SU-DHL-6 (cell line): Measurements from ENCODE around the gene PATZ1.

ENCODE experiments used
- H2AFZ ChIP-seq: fragments of 200-600 bp; sonication (generic); 2 replicates; pipeline ENCODE4 v1.6.1; 2014; ENCODE audit warnings: low read depth, mild to moderate bottlenecking, moderate library complexity, mixed read lengths, antibody characterized with exemption, low read length; ENCODE audit not compliant: severe bottlenecking
- H3F3A ChIP-seq: fragments of 200-600 bp; shearing (Covaris generic); 2 replicates; pipeline ENCODE4 v1.6.0; 2016; ENCODE audit warnings: antibody characterized with exemption, mild to moderate bottlenecking; ENCODE audit not compliant: insufficient read depth
- H3K27ac ChIP-seq: fragments of 200-600 bp; sonication (generic); 2 replicates; pipeline ENCODE4 v1.5.1; 2016; ENCODE audit warnings: low read depth, mild to moderate bottlenecking, low read length, moderate library complexity, mixed read lengths
- H3K27me3 ChIP-seq: fragments of 200-600 bp; sonication (generic), shearing (Covaris generic); 2 replicates; pipeline ENCODE4 v1.6.0; 2014; ENCODE audit warnings: mild to moderate bottlenecking, low read length
- H3K36me3 ChIP-seq: fragments of 200-600 bp; sonication (generic); 2 replicates; pipeline ENCODE4 v1.6.1; 2014; ENCODE audit warnings: mild to moderate bottlenecking, low read length, mixed read lengths
- H3K4me2 ChIP-seq: fragments of 300-600, 200-600 bp; shearing (Covaris generic), sonication (generic); 2 replicates; pipeline ENCODE4 v1.6.0; 2014; ENCODE audit warnings: low read length, low read depth, mild to moderate bottlenecking; ENCODE audit not compliant: poor library complexity, severe bottlenecking
- H3K4me3 ChIP-seq: fragments of 200-600 bp; sonication (generic); 2 replicates; pipeline ENCODE4 v1.5.1; 2014; ENCODE audit warnings: antibody characterized with exemption, low read length, mild to moderate bottlenecking, mixed read lengths; ENCODE audit not compliant: insufficient read depth, poor library complexity, severe bottlenecking
- H3K79me2 ChIP-seq: fragments of 200-600 bp; sonication (generic); 2 replicates; pipeline ENCODE4 v1.6.1; 2014; ENCODE audit warnings: mild to moderate bottlenecking, low read length, moderate library complexity; ENCODE audit not compliant: insufficient read depth
- H3K9ac ChIP-seq: fragments of 200-600 bp; sonication (generic); 2 replicates; pipeline ENCODE4 v1.7.0; 2014; ENCODE audit warnings: mild to moderate bottlenecking, low read length
- H3K9me2 ChIP-seq: fragments of 200-600 bp; sonication (generic); replicated peaks from 2 replicates; pipeline ENCODE4 v1.6.1; 2014; ENCODE audit warnings: low read length; ENCODE audit not compliant: insufficient read depth
- H3K9me3 ChIP-seq: fragments of 200-600 bp; sonication (generic); 2 replicates; pipeline ENCODE4 v1.6.1; 2014; ENCODE audit warnings: low read length, mixed read lengths; ENCODE audit not compliant: insufficient read depth
- H4K20me1 ChIP-seq: fragments of 200-600 bp; sonication (generic); 2 replicates; pipeline ENCODE4 v1.6.1; 2014; ENCODE audit warnings: low read depth, mild to moderate bottlenecking, antibody characterized with exemption, low read length, moderate library complexity, mixed read lengths
- EZH2phosphoT487 ChIP-seq: fragments of 200-600 bp; sonication (generic), shearing (Covaris generic); conservative IDR thresholded peaks from 2 replicates; pipeline ENCODE4 v1.6.1; 2018; ENCODE audit warnings: mild to moderate bottlenecking, antibody characterized with exemption, low read length, moderate library complexity, mixed read lengths
- TF ChIP-seq, protein P1 (sequence below): fragments of 200-600 bp; sonication (generic); IDR thresholded peaks from one replicate; pipeline ENCODE4 v1.5.1; 2017; ENCODE audit warnings: antibody characterized with exemption, mild to moderate bottlenecking, low read length, moderate library complexity; ENCODE audit not compliant: insufficient read depth, poor library complexity, severe bottlenecking

PATZ1 gene

DNA sequence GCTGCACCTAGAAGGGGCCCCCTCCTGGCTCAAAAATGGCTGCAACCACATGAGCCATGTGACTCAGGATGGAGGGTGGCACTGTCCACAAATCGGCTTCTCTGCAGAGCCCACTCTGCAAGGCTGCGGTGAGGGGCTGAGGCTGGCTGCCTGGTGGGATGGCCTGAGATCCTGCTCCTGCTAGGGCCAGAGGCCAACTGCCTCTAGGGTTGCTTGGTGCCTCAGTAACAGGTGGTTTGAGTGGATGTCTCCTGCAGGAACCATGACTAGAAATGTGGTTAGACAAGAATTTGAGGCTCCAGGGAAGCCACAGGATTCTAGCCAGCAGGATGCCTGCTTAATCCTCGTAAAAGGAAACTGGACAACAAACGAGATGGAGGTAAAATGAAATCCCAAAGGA lies 17.1 kb downstream of the PATZ1 start:
- TF ChIP-seq, protein P1, sequence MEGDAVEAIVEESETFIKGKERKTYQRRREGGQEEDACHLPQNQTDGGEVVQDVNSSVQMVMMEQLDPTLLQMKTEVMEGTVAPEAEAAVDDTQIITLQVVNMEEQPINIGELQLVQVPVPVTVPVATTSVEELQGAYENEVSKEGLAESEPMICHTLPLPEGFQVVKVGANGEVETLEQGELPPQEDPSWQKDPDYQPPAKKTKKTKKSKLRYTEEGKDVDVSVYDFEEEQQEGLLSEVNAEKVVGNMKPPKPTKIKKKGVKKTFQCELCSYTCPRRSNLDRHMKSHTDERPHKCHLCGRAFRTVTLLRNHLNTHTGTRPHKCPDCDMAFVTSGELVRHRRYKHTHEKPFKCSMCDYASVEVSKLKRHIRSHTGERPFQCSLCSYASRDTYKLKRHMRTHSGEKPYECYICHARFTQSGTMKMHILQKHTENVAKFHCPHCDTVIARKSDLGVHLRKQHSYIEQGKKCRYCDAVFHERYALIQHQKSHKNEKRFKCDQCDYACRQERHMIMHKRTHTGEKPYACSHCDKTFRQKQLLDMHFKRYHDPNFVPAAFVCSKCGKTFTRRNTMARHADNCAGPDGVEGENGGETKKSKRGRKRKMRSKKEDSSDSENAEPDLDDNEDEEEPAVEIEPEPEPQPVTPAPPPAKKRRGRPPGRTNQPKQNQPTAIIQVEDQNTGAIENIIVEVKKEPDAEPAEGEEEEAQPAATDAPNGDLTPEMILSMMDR, result no peak
- no peak for TF ChIP-seq EZH2phosphoT487
- Histone ChIP-seq H3K27ac (no peak overlapping the region), H2AFZ (no peak overlapping the region), H3F3A (no peaks in the 10 kb centered on the region), H3K9ac (no peak overlapping the region), H3K27me3 (no peaks in the 10 kb centered on the region), H3K9me3 (no peaks in the 10 kb centered on the region), H3K4me2 (no peak overlapping the region), H3K9me2 (no peaks in the 10 kb centered on the region), H3K36me3 (peaks cover 17% of the 10 kb centered on the region), H4K20me1 (no peaks in the 10 kb centered on the region), H3K4me3 (no peak overlapping the region), H3K79me2 (no peaks in the 10 kb centered on the region; the same call in none of the 2 replicates)

DNA sequence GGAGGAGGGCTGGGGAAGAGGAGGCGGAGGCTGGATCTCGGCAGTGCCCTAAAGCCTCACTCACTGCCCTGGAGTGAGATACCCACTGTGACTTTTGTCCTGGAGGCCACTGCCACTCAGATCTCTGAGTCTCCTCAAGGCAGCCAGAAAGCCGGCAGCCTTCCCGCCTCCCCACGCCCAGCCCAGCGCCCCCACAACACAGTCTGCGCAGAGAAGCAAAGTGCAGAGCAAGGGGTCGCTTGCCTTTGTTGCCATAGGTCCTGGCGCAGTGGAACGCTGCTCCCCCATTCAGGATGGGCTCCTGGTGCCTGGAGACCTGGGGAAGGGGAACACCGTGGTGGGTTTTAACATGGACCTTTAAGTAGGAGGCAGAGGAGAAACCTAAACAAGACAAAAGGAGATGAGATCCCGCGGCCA lies 17.6 kb downstream of the PATZ1 start:
- Histone ChIP-seq H3K4me2 (no peak overlapping the region), H2AFZ (no peak overlapping the region), H3K27ac (no peak overlapping the region), H3K9me2 (no peaks in the 10 kb centered on the region), H4K20me1 (no peaks in the 10 kb centered on the region), H3K4me3 (no peak overlapping the region), H3F3A (no peaks in the 10 kb centered on the region), H3K9me3 (no peaks in the 10 kb centered on the region), H3K36me3 (peaks cover 12% of the 10 kb centered on the region; the same call in 1 of the 2 replicates), H3K79me2 (no peaks in the 10 kb centered on the region; the same call in none of the 2 replicates), H3K27me3 (no peaks in the 10 kb centered on the region), H3K9ac (no peak overlapping the region)
- TF ChIP-seq, protein P1, result no peak
- TF ChIP-seq EZH2phosphoT487, result no peak

DNA sequence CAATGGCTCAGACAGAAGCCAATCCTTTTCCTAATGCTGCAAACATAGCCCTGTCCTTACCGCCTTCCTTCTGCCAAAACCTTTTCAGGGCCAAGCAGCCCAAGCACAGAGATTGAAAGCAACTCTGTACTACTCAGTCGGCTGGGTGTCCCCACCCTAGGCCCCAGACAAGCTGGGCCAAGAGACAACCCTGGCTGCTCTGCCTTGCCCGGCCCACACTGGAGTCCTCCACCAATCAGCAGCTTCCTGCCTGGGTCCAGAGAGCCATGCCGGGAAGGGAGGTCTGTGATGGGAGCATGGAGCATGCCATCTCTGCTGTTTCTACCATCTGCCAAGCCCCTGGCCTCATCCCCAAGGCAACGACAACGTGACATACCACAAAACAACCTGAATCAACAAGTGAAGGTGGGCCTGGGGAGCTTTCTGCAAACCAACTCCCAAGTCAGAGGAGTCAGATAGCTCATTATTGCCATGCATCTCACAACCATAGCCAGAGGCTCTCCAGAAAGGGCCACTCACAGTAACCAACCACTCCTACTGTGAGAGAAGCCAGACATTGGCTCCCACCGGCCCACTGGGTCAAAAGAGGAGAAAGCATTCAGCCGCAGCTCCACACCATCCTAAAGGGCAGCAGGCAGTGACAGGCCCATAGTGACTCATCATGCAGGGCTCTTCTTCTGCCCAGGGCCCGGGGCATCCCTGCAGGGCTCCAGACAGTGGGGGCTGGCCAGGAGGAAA lies 18.2 kb downstream of the PATZ1 start:
- Histone ChIP-seq H3K9me2 (no peaks in the 10 kb centered on the region), H3F3A (no peaks in the 10 kb centered on the region), H3K27ac (no peak overlapping the region), H3K79me2 (no peaks in the 10 kb centered on the region; the same call in 1 of the 2 replicates), H2AFZ (no peak overlapping the region), H4K20me1 (no peaks in the 10 kb centered on the region), H3K9me3 (no peaks in the 10 kb centered on the region), H3K4me3 (no peak overlapping the region), H3K4me2 (no peak overlapping the region), H3K9ac (no peak overlapping the region), H3K36me3 (peaks cover 12% of the 10 kb centered on the region; the same call in 1 of the 2 replicates), H3K27me3 (no peaks in the 10 kb centered on the region)
- TF ChIP-seq EZH2phosphoT487, result no peak
- TF ChIP-seq, protein P1, result no peak
